CMK (cell line): ENCODE results near the gene CD53.

Source experiments
- DNase-seq: peaks from one replicate; pipeline ENCODE4 v3.0.0-alpha.2; 2010; ENCODE audit warnings: low read depth

Gene CD53

DNA sequence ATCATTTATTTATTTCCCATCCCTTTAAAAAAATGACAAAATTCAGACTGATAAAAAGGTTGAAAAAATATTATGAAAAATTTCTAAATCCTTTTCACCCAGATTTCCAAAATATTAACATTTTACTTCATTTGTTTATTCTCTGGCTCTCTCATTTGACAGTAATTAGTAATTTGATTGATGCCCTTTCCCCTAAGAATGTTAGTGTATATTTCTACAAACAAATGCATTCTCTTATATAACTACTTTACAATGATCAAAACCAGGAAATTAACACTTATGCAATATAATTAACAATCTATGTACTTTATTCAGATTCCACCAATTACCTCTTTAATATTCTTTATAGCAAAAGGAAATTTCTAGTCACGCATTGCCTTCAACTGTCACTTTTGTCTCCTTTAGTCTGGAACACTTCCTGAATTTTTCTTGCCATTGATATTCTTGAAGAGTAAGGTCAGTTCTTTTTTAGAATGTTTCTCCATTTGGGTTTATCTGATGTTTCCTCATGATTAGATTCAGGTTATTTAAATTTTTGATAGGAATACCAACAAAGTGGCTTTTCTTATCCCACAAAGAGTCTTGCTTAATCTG is 3.9 kb downstream of the CD53 start:
- no peak for DNase-seq

DNA sequence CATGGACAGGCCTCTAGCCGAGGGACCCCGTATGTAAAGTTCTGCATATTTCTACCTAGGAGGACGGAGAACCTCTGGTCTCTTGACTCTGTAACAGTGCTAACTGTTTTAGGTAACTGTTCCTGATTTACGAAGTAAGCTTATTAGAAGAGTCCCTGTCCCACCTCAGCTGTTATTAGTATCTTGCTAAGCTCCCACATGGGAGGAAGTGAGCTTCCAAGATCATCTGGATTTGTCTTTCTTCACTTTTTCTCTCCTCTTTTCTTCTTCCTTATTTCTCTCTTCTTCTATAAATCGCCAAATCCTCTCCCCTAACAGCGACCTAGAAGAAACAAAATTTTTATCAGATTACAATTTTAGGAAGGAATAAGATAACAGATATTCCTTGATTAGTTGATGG is 4.4 kb downstream of the CD53 start:
- DNase-seq: no peak

DNA sequence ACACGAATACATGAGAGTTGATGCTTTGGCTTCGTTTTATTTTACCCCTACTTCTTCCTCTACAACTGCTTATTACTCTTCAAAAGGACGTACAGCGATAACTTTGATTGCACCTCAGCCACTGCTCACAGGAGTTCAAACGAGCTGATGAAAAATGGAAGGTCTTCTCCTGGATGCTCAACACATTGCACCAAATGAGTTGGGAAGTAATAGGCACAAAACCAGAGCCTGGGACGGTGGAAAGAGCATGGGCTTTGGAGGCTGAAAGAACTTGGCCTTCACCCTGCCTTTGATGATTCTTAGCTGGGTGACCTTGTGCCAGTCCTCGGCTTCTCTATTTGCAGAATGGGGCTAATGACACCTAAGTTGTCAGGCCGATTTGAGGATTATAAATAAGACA is 4.8 kb downstream of the CD53 start:
- DNase-seq: no peak

DNA sequence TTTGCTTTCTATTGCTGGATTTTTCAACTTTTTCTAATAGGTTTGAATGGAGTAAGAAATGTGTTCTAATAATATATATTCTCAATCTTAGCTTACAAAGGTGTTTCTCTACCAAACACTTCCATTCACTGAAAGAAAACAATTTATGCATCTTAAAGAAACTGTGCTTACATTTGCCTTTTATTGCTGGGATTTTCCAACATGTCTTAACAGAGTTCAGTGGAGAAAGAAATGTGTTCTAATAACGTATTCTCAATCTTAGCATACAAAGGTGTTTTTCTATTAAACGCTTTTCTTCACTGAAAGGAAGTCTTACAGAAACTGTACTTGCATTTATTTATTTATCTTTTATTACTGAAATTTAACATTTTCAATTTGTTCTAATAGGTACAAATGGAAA is 5.6 kb downstream of the CD53 start:
- DNase-seq: no peak

DNA sequence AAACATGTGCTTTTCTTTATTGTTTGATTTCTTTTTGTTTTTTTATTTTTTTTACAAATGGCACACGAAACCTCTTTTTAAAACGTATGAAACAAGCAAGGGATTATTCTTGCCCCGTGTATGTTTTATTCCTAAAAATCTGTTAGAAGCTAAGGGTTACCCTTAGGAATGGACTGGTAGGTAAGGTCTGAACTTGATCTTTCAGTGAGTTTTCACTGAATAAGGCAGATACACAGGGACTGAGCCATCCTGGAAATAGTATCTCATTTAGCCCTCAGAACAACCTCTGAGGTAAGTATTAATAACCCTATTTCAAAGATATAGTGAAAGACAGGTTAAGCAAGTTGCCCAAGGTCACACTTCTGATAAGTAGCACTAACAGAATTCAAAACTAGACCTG is 6.0 kb downstream of the CD53 start:
- no peak for DNase-seq

DNA sequence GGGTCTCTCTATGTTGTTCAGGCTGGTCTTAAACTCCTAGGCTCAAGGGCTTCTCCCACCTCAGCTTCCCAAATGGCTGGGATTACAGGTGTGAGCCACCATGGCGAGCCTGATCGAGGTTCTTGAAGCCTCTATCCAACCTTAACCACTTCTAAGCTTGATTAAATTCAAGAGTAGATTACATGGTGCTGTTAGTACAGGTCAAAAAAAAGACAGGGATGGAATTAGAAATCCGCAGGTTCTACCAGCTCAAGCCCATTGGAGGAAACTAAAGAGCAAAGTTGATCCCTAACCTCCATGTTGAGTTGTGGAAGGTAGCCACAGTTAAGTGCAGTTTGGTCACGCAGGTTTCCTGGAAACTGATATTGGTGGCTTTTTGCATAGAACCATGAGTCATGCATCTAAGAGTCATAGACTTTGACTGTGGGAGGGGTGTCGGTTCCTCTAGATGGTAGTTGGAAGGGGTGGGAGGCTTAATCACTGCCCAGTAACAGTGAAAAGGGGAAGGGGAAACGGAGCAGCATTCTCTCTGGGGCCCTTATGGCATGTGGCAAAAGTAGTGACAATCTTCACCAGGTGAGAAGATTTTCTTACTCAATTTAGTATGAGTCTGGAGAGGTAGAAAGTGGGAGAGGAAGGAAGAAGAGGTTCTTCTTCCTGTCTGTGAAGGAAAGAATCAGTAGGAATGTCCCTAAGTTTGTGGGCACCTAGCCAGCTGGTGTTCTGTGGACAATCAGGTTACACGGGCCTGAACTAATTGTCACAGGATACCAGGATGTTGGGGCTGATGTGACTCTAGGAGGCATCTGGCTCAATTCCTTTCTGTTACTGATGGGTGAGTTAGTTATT is 7.0 kb downstream of the CD53 start:
- DNase-seq: no peak

DNA sequence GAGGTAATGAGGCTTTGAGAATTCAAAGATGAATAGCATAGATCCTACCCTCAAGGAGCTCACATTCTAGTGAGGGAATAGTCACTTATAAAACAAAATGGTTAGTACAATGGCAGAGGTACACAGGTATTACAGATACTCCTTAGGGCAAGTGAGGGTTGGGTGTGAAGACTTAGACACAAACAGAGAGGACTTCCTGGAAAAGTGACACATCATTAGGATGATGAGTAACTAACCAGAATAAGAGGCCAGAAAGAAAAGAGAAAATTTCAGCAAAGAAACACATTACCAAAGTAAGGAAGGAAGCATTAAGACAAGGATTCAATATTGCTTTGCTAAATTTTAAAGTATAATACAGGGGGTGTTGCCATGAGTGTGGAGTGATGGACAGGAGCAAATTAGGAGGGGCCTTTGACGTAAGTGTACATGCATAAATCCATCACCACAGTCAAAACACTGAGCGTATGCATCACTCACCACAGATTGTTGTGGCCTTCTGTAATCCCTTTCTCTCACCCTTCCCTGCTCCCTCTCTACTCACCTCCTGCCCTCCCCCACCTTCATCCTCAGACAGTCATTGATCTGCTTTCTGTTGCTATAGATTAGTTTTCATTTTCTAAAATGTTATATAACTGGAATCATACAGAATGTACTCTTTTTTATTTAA is 7.9 kb downstream of the CD53 start:
- no peak for DNase-seq

DNA sequence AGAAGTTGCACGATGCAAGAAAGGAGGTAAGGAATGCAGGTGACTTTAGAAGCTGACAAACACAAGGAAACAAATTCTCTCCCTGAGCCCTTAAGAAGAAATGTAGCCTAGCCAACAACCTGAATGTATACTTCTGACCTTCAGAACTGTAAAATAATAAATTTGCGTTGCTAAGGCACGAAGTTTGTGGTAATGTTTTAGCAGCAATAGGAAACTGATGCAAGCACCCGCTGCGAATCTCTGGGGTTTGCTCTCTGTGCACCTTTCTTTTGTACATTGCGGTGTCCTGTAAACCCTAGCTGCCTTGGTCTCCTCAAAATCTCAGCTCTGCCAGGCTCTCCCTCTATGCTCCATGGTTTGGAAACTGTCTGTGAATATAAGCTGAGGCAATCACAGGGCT is 15.1 kb downstream of the CD53 start:
- DNase-seq: no peak

DNA sequence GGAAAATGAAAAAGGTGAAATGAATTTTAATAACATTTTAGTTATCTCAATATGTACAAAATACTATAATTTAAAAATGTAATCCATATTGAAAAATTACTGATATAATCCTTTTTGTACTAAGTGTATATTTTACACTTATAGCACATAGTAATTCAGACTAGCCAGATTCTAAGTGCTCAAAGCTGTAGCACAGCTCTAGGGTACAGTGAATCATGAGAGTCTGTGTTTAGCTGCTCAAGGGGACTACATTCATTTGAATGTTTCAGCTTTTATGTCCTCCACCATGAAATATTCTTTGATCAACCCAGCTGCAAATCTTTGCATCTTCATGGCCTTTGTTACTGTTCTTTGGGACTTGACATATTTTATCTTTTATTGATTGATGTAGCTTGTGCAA is 15.7 kb downstream of the CD53 start:
- no peak for DNase-seq

DNA sequence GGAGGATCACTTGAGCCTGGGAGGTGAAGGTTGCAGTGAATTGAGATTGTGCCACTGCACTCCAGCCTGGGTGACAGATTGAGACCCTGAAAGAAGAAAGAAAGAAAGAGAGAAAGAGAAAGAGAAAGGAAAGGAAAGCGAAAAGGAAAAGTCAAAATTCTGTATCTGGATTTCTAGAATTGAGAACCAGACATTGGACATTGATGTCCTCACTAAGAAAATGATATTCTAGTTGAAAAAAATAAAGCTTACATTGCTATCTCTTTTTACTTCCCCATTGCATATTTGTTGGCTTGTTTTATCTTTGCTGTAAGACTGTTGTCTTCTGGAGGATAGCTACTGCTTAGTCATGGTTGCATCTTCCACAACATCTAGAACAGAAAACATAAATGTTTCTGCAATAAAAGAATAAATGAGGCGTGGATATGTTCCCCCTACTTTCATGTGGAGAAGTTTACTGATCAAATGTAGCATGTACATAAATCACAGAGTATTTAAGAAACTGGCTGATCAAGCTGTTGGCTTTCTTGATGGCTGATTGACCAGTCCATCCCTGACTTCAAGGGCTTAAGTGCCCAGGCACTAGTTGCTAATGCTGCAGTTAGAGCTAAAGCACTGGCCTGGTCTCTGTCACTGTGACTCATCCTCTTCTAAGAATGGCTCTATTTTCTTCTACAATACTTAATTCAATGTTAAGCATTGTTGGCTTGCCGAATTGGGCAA is 17.7 kb downstream of the CD53 start:
- DNase-seq: no peak

DNA sequence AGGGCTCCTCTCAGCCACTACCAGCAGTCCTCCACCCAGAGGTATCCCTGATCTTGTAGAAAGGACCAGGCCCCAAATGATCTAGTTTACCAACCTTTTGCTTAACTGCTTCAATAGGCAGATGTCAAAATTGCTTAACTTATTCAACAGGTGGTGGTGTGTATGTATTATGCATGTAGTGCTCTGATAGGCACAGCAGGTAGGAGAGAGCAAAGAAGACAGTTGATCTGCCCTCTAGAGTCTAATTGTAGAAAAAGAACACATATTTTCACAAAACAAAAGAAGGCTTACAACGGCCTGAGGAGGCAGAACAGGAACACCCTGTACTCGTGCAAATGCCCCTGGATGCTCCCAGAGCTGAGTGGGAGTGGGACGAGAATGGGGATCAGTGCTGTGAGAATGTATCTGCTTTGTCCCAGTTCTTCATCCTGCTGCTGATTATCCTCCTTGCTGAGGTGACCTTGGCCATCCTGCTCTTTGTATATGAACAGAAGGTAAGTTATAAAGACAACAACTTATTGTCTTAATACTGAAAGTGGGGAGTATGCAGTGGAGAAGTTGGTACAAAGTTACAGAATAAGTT is 21.1 kb downstream of the CD53 start:
- no peak for DNase-seq

DNA sequence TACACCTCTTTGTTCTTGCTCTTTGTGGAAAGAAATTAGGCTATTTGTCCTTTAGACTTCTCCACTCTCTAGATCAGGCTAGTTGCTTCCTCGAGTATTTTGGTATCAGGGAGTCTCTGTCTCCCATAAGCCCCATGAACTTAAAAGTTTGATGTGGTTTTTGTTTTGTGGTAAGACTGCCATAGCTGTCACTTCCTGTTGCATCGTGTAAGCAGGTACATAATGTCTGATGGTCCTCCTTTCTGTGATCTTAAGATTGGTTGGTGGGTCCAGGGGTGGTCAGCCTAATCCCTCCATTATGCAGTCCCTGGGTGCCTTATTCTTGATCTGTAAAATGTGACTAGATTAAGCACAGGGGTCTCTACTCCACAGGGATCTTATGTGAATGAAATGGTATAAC is 23.1 kb downstream of the CD53 start:
- DNase-seq: no peak

DNA sequence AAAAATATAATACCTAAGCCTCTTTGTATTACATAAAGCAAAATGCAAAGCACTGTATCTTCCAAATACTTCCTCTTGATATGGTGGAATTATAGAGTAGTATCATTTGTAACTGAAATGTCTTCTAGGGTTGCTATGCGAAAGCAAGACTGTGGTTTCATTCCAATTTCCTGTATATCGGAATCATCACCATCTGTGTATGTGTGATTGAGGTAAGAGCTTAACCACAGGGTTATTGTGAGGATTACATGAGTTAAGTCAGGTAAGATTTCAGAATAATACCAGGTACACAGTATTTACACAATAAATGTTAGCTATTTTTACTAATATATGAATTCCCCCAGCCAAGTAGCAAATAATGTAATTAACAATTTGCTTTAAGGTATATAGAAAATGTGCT is 24.7 kb downstream of the CD53 start:
- DNase-seq: no peak

DNA sequence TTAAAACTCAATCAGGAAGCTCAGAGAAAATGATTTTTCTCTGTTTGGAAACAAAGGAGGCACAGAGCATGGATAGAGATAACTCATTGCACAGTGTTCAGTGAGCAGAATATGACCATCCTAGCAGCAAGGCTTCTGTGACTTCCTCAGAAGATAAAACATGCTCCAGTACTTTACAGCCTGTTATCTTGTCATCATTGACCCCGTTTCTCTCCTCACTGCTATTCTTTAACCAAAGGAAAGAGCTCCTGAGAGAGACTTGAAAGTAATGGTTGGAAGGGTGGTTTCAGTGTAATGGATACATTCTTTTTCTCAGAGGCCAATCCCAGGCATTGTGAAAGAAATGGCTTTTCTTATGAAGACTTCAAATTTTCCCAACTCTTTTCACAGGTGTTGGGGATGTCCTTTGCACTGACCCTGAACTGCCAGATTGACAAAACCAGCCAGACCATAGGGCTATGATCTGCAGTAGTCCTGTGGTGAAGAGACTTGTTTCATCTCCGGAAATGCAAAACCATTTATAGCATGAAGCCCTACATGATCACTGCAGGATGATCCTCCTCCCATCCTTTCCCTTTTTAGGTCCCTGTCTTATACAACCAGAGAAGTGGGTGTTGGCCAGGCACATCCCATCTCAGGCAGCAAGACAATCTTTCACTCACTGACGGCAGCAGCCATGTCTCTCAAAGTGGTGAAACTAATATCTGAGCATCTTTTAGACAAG is 25.9 kb downstream of the CD53 start:
- no peak for DNase-seq

DNA sequence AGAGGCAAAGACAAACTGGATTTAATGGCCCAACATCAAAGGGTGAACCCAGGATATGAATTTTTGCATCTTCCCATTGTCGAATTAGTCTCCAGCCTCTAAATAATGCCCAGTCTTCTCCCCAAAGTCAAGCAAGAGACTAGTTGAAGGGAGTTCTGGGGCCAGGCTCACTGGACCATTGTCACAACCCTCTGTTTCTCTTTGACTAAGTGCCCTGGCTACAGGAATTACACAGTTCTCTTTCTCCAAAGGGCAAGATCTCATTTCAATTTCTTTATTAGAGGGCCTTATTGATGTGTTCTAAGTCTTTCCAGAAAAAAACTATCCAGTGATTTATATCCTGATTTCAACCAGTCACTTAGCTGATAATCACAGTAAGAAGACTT is 26.5 kb downstream of the CD53 start:
- DNase-seq: no peak

DNA sequence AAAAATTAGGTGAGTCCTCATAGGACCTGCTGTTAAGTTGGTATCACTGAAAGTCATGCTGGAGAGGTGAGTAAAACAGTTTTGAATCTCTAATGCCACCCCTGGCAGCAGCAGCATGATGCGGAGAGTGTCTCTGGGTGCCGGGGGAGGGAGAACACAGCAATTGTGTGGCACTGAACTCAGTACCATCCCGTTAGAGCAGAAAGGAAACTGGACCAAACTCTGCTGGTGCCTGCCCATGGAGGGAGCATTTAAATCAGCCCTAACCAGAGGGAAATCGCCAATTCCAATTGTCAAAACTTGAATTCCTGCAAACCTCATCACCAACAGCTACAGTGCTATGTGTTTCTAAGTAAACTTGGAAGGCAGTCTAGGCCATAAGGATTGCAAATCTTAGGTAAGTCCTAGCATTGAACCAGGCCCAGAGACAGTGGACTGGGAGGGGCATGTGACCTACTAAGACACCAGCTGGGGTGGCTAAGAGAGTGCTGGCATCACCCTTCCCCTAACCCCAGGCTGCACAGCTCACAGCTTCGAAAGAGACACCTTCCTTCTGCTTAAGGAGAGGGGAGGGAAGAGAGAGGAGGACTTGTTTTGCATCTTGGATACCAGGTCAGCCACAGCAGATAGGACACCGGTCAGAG is 30.0 kb downstream of the CD53 start:
- DNase-seq: no peak

DNA sequence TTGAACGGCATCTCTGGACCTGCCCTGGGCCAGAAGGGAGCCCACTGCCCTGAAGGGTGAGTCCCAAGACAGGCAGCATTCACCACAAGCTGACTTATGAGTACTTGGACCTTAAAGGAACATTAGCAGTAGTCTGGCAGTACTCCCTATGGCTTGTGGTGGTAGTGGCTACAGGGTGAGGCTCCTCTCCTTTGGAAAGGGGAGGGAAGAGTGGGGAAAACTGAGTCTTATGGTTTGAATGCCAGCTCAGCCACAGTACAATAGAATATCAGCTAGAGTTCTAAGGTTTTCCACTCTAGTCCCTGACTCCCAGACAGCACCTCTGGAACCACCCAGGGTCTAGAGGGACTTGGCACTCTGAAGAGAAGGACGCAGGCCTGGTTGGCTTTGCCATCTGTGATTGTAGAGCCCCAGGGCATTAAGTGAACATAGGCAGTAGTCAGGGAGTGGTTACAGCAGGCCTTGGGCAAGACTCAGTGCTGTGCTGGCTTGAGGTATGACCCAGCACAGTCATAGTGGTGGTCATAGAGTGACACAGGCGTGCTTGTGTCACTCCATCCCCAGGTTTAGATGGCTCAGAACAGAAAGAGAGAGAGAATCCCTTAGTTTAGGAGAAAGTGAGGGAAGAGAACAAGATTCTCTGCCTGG is 31.0 kb downstream of the CD53 start:
- DNase-seq: no peak

DNA sequence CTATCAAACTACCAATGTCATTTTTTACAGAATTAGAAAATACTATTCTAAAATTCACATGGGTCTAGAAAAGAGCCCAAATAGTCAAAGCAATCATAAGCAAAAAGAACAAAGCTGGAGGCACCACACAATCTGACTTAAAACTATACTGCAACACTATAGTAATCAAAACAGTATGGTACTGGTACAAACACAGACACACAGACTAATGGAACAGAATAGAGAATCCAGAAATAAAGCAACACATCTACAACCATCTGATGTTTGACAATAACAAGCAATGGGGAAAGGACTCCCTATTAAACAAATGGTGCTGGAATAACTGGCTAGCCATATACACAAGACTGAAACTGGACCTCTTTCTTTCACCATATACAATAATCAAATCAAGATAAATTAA is 39.8 kb downstream of the CD53 start:
- no peak for DNase-seq

DNA sequence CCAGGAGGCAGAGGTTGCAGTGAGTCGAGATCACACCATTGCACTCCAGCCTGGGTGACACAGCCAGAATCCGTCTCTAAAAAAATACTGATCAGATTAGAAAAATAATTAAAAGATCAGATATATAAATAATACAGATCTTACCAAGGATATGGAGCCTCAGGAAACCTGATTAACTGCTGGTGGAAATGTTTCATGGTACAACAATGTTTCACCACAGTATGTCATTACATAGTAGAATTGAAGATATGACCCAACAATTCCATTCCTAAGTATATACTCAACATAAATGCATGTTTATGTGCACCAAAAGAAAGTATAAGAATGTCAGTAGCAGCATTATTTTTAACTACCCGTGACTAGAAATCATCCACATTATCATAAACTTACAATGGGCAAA is 41.7 kb downstream of the CD53 start:
- DNase-seq: no peak

DNA sequence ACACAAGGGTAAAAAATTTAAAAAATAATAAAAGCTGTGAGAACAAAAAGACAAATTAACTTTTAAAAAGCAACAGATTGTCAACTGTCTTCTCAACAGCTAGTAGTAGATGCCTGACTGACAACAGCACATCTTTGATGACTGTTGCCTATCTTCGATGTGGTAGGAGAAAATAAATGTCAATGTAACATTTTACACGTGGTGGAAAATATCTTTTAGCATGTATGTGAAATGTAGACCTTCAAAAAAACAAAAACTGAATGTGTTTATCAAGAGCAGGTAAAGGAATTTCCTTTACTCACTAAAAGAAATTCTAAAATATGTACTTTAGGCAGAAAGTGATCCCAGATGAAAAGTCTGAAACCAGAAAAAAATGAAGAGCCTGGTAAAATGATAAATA is 42.9 kb downstream of the CD53 start:
- DNase-seq: no peak

DNA sequence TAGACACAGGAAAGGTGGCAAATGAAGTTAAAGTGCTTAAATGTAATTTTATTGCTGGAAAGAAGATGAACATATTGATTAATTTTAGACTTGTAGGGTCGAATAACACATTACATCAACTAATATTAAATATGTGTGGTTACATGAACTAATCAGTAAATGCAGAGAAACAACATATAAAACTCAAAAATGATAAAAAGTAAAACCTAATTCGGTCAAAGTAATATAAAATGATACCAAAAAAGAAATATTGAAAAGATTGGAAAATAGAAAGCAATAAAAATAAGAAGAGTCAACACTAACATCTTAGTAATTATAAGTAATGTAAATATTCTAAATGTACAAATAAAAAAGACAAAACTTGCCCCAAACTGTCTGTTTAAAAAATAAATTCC is 43.3 kb downstream of the CD53 start:
- no peak for DNase-seq
